Cortex of kidney (tissue), 1 donor: ENCODE results near the gene RAPGEF1.
"Not testable (repeated sequence)": the region's sequence is repeated elsewhere in the genome, so short reads cannot be mapped to it uniquely, and the experiment has no call there.

ENCODE experiments used
- DNase-seq: peaks from one replicate; lab custom pipeline; 2025; lab: John Stamatoyannopoulos, UW

The RAPGEF1 gene

GRCh38 chr9:131668439-131669268 lies 71.2 kb downstream of the RAPGEF1 start:
- DNase-seq: no peak

- DNase-seq: no peak
Measured at GRCh38 chr9:131668057-131668438, 71.8 kb downstream of the RAPGEF1 start.

GRCh38 chr9:131667576-131667975 lies 72.3 kb downstream of the RAPGEF1 start:
- no peak for DNase-seq

- no peak for DNase-seq
Measured at GRCh38 chr9:131666774-131667173, 73.1 kb downstream of the RAPGEF1 start.

GRCh38 chr9:131666029-131666428 lies 73.8 kb downstream of the RAPGEF1 start:
- DNase-seq: no peak

- DNase-seq: no peak
Measured at GRCh38 chr9:131663288-131663687, 76.6 kb downstream of the RAPGEF1 start.

- not testable (repeated sequence) for DNase-seq
Measured at GRCh38 chr9:131662289-131662621, 77.6 kb downstream of the RAPGEF1 start.

GRCh38 chr9:131661568-131662288 lies 78.1 kb downstream of the RAPGEF1 start:
- no peak for DNase-seq

GRCh38 chr9:131660466-131661405 lies 79.1 kb downstream of the RAPGEF1 start:
- no peak for DNase-seq

GRCh38 chr9:131658377-131659129 lies 81.3 kb downstream of the RAPGEF1 start:
- no peak for DNase-seq

- DNase-seq: no peak
Measured at GRCh38 chr9:131657940-131658339, 81.9 kb downstream of the RAPGEF1 start.

GRCh38 chr9:131657456-131657855 lies 82.4 kb downstream of the RAPGEF1 start:
- DNase-seq: no peak

- no peak for DNase-seq
Measured at GRCh38 chr9:131657037-131657377, 82.9 kb downstream of the RAPGEF1 start.

GRCh38 chr9:131656356-131657036 lies 83.4 kb downstream of the RAPGEF1 start:
- DNase-seq: no peak

- DNase-seq: not testable (repeated sequence)
Measured at GRCh38 chr9:131654369-131654768, 85.5 kb downstream of the RAPGEF1 start.

GRCh38 chr9:131651599-131651998 lies 88.3 kb downstream of the RAPGEF1 start:
- DNase-seq: no peak

- no peak for DNase-seq
Measured at GRCh38 chr9:131651160-131651559, 88.7 kb downstream of the RAPGEF1 start.

- no peak for DNase-seq
Measured at GRCh38 chr9:131650254-131650653, 89.6 kb downstream of the RAPGEF1 start.

- no peak for DNase-seq
Measured at GRCh38 chr9:131649646-131650045, 90.2 kb downstream of the RAPGEF1 start.

- DNase-seq: no peak
Measured at GRCh38 chr9:131645078-131645776, 94.6 kb downstream of the RAPGEF1 start.
